Astrocyte of the spinal cord (primary cell): ENCODE data around the gene GMNN.

Experiments
- DNase-seq: peaks from one replicate; pipeline ENCODE4 v3.0.0; 2011; ENCODE audit warnings: low read depth, low spot score
- H3K4me3 ChIP-seq: 2 replicates; pipeline ENCODE4 v1.5.1; 2011; ENCODE audit warnings: low read depth, mild to moderate bottlenecking, low read length, moderate library complexity
- in situ Hi-C: cut with HindIII; loops from 2 replicates; pipeline ENCODE4 v1.10.0; 2017; ENCODE audit warnings: low sequenced_read_pairs
- TF ChIP-seq, protein P1 (sequence below): IDR thresholded peaks from 2 replicates; pipeline ENCODE4 v1.5.1; 2012; ENCODE audit warnings: low read depth, mild to moderate bottlenecking, low read length, inconsistent platforms

Gene GMNN

DNA sequence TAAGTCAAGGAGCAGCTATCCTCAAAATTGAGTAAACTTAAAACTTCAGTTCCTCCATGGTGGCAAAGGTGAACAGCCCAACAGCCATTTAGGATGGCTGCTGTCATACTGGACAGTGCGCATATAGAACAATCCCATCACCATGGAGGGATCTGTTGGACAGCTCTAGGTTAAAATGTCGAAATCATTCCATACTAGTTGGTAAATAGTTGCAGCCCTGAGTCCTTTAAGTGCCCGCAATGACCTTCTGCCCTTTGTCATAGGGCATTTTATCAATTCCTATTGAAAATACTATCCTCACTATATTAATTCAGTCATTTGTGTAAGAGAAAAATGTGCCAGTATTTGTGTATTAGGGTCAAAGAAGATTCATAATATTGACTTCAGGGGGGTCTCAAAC is 32.8 kb downstream of the GMNN start:
- in situ Hi-C loops: no loop called here
- no peak for DNase-seq
- TF ChIP-seq, protein P1, sequence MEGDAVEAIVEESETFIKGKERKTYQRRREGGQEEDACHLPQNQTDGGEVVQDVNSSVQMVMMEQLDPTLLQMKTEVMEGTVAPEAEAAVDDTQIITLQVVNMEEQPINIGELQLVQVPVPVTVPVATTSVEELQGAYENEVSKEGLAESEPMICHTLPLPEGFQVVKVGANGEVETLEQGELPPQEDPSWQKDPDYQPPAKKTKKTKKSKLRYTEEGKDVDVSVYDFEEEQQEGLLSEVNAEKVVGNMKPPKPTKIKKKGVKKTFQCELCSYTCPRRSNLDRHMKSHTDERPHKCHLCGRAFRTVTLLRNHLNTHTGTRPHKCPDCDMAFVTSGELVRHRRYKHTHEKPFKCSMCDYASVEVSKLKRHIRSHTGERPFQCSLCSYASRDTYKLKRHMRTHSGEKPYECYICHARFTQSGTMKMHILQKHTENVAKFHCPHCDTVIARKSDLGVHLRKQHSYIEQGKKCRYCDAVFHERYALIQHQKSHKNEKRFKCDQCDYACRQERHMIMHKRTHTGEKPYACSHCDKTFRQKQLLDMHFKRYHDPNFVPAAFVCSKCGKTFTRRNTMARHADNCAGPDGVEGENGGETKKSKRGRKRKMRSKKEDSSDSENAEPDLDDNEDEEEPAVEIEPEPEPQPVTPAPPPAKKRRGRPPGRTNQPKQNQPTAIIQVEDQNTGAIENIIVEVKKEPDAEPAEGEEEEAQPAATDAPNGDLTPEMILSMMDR: no peak
- H3K4me3 ChIP-seq: no peak overlapping the region

GRCh38 chr6:24809728-24810127 is 35.0 kb downstream of the GMNN start:
- DNase-seq: no peak
- no peak overlapping the region for H3K4me3 ChIP-seq
- in situ Hi-C loops: no loop called here
- TF ChIP-seq, protein P1: no peak

DNA sequence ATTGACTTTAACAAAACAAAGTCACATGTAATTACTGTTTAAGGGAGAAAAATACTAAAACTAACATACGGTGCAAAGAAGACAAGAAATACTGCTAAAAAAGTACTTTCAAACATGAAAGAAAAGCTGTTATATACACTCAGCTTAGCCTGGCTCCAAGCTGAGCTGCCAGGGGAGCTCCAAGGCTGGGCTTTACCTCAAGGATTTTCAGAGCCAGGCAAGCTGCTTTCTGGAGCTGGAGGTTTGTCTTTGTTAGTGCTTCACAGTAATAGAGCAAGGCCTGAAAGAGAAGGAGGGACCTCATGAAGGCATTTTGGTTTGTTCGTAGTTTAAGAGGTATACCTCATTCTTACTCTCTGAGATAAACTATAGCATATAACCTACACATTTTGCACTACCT is 43.6 kb downstream of the GMNN start:
- in situ Hi-C loops: no loop called here
- TF ChIP-seq, protein P1: no peak
- H3K4me3 ChIP-seq: no peak overlapping the region
- DNase-seq: no peak

- in situ Hi-C loops: no loop called here
- no peak overlapping the region for H3K4me3 ChIP-seq
- no peak for DNase-seq
- TF ChIP-seq, protein P1: no peak
Measured at GRCh38 chr6:24821860-24822444, 47.2 kb downstream of the GMNN start.

- in situ Hi-C loops: no loop called here
- DNase-seq: no peak
- TF ChIP-seq, protein P1: no peak
- no peak overlapping the region for H3K4me3 ChIP-seq
Measured at GRCh38 chr6:24822696-24823095, 48.0 kb downstream of the GMNN start.

GRCh38 chr6:24823185-24823584 is 48.4 kb downstream of the GMNN start:
- TF ChIP-seq, protein P1: no peak
- no peak for DNase-seq
- in situ Hi-C loops: no loop called here
- H3K4me3 ChIP-seq: no peak overlapping the region
